ENCODE data around the gene SGSM2. TPM values are rescaled to one million over a fixed set of nuclear protein-coding genes. Genes with fewer than 3 reads are reported as not detected.

SGSM2 gene
- total RNA-seq, 2 experiments from 2014 or later = 116 to 131 TPM

DNA sequence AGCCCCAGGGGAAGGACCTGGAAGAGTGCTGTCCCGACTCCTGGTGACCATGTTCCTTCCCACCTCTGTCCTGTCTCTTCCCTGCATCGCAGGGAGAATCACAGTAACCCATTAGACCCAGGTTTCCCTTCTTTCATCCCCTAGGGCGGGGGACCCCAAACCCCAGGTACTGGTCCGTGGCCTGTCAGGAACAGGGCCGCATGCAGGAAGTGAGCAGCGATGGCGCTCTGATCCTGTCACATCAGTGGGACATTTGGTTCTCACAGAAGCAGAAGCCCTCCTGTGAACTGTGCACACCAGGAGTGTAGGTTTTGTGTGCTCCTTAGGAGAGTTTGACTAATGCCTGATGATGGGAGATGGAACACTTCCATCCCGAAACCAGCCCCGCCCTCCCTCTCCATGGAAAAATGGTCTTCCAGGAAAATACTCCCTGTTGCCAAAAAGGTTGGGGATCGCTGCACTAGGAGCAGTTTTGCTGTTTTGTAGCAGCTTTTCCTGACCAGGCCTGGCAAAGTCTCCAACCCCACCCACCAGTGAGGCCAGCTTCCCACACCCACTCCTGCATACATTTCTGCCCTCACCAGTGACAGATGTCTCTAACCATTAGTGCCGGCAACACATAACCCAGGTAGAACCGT lies 53.0 kb downstream of the SGSM2 start:
- Mint-ChIP-seq H3K36me3 (peaks cover 13% of the 10 kb centered on the region), H3K27ac (no peak overlapping the region), H3K27me3 (no peaks in the 10 kb centered on the region), H3K4me1 (peaks cover 30% of the 10 kb centered on the region), H3K9me3 (no peaks in the 10 kb centered on the region), H3K4me3 (no peak overlapping the region)
- POLR2A ChIA-PET = interaction anchor here (0.6 to 3.9 kb wide), 4 partner anchors 9 to 206 kb away, joined by 4 to 73 read pairs (median 5); partner anchors contain the start of genes MNT, SGSM2 and TSR1
- DNase-seq (no peak), ATAC-seq (ENCODE audit: low read depth) (no peak)

DNA sequence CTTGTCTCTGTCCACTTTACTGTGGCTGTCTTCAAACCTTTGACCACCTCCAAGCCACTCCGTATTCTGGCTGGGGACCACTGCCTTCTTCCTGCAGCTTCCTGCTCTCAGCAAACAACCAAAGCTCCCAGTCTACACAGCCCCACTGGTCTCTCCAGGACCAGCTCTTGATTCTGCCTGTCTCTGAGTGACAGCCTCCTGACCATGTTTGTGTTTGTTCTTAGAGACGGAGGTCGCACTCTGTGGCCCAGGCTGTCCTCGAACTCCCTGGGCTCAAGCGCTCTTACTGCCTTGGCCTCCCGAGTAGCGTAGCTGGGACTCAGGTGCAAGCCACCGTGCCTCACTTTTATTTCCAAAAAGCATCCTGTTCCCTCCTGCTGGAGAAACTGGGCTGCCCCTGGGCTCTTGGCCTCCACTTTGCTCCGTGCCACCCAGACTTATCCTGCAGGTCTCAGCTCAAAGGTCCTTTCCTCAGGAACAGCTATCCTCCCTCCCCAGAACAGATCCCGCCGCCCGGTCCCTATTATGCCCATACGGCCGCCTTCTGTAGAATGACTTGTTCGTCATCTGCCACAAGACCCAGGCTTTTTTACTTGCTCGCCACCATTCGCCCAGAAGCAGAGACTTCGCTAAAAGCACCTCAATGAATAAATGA lies 54.4 kb downstream of the SGSM2 start:
- no peak for DNase-seq
- POLR2A ChIA-PET = interaction anchor here (1.0 to 3.9 kb wide), 8 partner anchors 8 to 55 kb away, joined by 3 to 73 read pairs (median 8); partner anchors contain the start of genes MNT, SGSM2 and TSR1
- Mint-ChIP-seq H3K4me1 (peaks cover 34% of the 10 kb centered on the region), H3K4me3 (peak overlapping the region; percentile 93), H3K27ac (peak overlapping the region; percentile 95), H3K27me3 (no peaks in the 10 kb centered on the region), H3K36me3 (peaks cover 13% of the 10 kb centered on the region), H3K9me3 (no peaks in the 10 kb centered on the region)
- ATAC-seq (ENCODE audit: low read depth) = no peak

DNA sequence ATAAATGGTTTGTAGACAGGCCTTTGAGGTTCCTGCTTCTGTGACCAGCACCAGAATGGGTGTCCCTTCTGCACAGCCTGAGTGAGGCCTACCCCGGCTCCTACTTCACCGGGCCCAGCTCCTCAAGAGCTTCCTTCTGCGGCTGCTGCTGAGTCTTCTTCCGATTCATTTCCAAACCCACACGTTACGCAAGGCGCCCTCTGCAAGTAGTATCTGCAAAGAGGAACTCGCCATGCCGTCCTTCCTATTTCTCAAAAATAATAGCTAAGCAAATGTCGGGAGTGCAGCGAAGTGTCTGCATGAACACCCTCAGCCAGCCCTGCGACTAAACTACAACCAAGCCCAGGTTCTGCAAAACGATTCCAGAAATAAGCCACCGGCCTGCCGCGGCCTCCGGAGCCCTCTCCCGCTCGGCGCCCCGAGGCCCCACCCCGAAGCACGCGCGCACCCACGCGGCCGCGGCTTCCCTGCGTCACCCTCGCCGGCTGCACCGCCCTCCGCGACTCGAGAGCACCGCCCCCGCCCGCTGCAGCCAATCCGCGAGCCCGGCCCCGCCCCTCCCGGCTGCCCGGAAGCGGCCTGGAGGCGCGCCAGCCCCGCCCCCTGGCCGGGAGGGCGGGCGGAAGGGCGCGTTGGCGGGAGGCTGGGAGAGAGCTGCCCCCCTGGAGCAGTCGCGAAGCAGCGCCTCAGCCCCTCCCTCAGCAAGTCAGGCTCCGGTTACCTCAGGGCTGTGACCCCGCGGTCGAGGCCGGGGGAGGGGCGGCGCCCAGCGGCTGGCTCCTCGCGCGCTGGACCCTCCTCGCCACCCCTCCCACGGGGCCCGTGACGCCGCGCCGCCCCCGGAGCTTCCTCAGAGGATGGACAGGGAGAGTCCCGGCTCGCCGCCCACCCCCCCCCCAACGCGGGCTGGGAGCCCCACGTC lies 55.2 kb downstream of the SGSM2 start:
- peak; percentile 55 for ATAC-seq (ENCODE audit: low read depth)
- peak overlapping the region; percentile 93 for H3K4me3 Mint-ChIP-seq
- peaks cover 40% of the 10 kb centered on the region for H3K4me1 Mint-ChIP-seq
- H3K27me3 Mint-ChIP-seq = no peaks in the 10 kb centered on the region
- H3K9me3 Mint-ChIP-seq = no peaks in the 10 kb centered on the region
- peak; percentile 100 for DNase-seq
- H3K36me3 Mint-ChIP-seq = peaks cover 13% of the 10 kb centered on the region
- POLR2A ChIA-PET = interaction anchor here (0.6 to 3.9 kb wide), 17 partner anchors 9 to 1750 kb away, joined by 3 to 73 read pairs (median 5); partner anchors contain the start of genes CYB5D2, HIC1, MNT and PAFAH1B1
- peak overlapping the region; percentile 95 for H3K27ac Mint-ChIP-seq

DNA sequence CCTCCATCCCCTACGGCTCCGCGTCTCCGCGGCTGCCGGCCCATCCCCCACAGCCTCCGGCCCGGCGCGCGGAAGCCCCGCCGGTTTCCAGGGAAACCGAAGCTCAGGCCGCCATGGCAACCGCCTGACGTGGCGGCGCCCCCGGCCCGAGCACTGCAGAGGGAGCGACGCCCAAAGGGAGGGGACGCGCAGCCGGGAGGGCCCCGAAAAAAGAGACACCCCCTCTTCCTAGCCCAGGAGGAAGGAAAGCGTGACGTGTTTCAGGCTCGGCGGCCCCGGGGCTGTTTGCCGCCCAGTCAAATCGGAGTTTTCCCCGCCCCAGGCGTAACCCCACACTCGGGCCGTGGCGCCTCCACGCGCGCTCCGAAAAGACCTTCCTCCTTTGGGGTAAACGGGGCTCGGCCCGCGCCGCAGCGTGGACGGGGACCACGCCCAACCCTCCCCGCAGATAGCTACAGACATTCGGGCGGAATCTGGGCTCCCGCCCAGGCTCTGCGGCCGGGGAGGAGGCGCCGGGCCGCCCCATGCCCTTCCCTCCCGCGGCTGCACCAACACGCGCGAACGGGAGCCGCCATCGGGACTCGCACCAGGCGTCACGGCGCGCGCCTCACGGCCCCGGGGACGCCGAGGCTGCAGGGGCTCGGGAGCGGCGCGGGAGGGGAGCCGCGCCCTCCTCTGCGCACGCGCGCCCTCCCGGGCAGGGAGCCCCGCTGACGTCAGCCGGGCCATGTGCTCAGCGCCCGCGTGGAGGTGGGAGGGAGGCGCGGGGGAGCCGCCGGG lies 56.1 kb downstream of the SGSM2 start:
- peak overlapping the region; percentile 90 for H3K27ac Mint-ChIP-seq

DNA sequence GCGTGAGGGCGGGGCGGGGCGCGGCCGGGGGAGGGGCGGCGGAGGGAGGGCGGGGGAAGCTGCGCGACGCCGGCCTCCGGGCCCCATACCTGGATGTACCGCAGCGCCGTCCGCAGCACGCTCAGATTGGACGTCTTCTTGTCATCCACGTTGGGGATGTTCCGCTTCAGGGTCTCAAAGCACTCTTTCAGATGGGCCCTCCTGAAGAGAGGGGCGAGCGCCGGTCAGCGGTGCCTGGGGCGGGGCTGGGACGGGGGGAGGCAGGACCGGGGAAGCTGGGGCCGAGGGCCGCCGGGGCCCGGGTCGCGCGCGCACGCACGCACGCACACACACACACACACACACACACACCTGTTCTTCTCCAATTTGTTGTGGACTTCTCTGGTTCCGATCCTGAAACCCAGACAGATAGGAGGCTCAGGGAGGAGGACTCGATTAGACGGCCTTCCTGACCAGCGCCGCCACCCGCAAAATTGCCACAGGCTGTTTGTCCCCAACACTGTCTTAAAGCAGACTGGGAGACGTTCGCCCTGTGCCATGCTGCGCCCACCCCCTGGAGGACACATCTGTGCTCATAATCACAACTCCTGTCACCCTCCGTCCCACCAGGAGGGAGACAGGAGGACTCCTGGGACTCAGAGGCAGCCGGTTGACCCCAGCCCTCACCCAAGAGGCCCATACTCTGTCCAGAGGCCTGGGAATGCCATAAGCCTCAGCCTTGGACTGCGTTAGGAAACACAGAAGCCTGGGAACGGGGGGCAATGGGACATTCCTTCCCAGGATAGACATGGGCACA lies 56.9 kb downstream of the SGSM2 start:
- Mint-ChIP-seq H3K4me1 (peaks cover 46% of the 10 kb centered on the region), H3K9me3 (no peaks in the 10 kb centered on the region), H3K36me3 (peaks cover 10% of the 10 kb centered on the region), H3K27me3 (no peaks in the 10 kb centered on the region), H3K4me3 (peak overlapping the region; percentile 79), H3K27ac (peak overlapping the region; percentile 78)
- DNase-seq = no peak
- ATAC-seq (ENCODE audit: low read depth) = no peak
- POLR2A ChIA-PET = interaction anchor here (0.6 to 3.9 kb wide), 9 partner anchors 8 to 1749 kb away, joined by 3 to 73 read pairs (median 5); partner anchors contain the start of genes CYB5D2, MNT, SMG6 and SRR

More for the DNA sequence above, 56.1 kb downstream of the SGSM2 start:
- no peaks in the 10 kb centered on the region for H3K9me3 Mint-ChIP-seq
- H3K4me3 Mint-ChIP-seq = peak overlapping the region; percentile 81
- DNase-seq (peak; percentile 95), ATAC-seq (ENCODE audit: low read depth) (peak; percentile 52)
- H3K27me3 Mint-ChIP-seq = no peaks in the 10 kb centered on the region
- peaks cover 46% of the 10 kb centered on the region for H3K4me1 Mint-ChIP-seq
- POLR2A ChIA-PET = interaction anchor here (0.6 to 3.9 kb wide), 16 partner anchors 9 to 1750 kb away, joined by 3 to 73 read pairs (median 4); partner anchors contain the start of genes CYB5D2, HIC1, MNT and PAFAH1B1
- peaks cover 11% of the 10 kb centered on the region for H3K36me3 Mint-ChIP-seq

DNA sequence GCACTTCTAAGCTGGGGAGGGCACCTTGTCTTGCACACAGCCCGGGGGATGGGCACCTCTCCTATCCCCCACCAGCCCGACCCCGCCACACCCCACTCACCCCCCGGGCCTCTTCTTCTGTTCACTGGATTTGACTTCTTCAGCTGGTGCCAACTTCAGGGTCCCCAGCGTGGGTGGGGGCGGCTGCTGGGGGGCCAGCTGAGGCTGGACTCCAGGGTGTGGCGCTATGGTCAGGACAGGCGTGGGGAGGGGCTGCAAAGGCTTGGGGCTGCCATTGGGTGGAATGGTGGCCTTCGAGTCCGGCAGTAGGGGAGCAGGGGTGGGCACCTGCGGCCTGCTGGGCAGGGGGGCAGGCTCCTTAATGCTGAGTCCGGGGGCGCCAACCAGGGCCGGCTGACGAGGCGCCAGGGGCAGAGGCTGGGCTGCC lies 57.5 kb downstream of the SGSM2 start:
- Mint-ChIP-seq H3K36me3 (peaks cover 8% of the 10 kb centered on the region), H3K4me1 (peaks cover 45% of the 10 kb centered on the region), H3K4me3 (no peak overlapping the region), H3K27ac (peak overlapping the region; percentile 21), H3K9me3 (no peaks in the 10 kb centered on the region), H3K27me3 (no peaks in the 10 kb centered on the region)
- DNase-seq = no peak
- ATAC-seq (ENCODE audit: low read depth) = no peak
- POLR2A ChIA-PET = no interaction called here

DNA sequence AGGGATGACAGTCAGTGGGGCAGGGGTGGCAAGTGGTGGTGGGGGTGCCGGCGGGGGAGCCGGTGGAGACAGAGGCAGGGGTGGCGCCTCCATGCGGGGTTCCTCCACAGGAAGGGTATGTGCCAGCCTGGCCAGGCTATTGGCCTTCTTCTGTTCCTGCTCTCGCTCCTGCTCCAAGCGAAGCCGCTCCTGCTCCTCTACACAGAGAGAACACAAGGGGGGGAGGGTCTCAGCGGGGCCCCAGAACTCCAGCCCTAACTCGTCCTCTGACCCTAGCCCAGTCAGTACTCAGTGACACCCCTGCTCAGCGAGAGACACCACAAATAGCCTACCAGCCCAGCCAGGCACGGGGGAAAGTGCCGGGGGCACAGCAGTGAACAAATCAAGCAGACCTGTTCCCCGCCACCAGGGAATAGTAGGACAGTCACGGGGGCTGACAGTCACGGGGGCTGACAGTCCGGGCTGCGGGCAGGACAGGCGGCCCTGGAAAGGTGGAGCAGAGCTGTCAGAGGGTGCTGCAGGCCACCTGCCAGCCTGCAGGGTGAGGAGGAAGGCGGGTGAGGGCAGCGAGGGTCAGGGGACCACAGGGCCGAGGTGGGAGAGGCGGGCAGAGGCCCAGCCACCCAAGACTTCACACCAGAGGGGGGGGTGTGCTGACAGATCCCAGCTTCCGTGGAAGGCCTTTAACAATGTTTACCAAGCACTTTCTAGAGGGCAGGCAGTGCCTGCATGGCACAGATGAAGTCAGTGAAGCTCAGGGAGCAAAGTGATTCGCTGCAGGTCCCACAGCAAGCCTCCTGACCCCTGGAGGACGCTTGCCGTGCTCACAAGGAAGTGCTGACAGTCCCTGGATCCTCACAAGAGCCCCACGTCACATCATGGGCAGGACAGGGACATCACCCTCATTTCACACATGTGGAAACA lies 58.2 kb downstream of the SGSM2 start:
- Mint-ChIP-seq H3K36me3 (peaks cover 8% of the 10 kb centered on the region), H3K4me3 (peak overlapping the region; percentile 66), H3K27me3 (no peaks in the 10 kb centered on the region), H3K4me1 (peaks cover 44% of the 10 kb centered on the region), H3K9me3 (no peaks in the 10 kb centered on the region), H3K27ac (peak overlapping the region; percentile 76)
- POLR2A ChIA-PET = no interaction called here
- no peak for DNase-seq
- ATAC-seq (ENCODE audit: low read depth) = no peak

DNA sequence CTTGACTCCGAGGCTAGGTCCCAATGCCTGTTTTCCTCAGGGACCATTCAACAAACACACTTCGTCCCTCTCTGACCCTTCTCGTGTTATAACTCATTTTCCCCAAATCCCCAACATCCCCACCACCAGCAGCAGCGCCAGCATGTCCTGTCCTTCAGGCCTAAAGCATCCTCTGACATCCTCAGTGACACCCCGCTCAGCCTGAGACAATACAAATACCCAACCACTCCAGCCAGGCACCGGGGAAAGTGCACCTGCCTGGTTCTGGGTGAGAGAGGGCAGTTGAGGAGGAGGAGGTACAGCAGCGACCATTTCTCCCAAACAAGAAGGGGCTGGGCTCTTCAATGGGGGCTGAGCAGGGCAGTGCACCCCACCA lies 58.9 kb downstream of the SGSM2 start:
- no peak for ATAC-seq (ENCODE audit: low read depth)
- POLR2A ChIA-PET = no interaction called here
- Mint-ChIP-seq H3K4me1 (peaks cover 41% of the 10 kb centered on the region), H3K36me3 (peaks cover 8% of the 10 kb centered on the region), H3K4me3 (peak overlapping the region; percentile 66), H3K9me3 (no peaks in the 10 kb centered on the region), H3K27me3 (no peaks in the 10 kb centered on the region), H3K27ac (peak overlapping the region; percentile 76)
- no peak for DNase-seq

DNA sequence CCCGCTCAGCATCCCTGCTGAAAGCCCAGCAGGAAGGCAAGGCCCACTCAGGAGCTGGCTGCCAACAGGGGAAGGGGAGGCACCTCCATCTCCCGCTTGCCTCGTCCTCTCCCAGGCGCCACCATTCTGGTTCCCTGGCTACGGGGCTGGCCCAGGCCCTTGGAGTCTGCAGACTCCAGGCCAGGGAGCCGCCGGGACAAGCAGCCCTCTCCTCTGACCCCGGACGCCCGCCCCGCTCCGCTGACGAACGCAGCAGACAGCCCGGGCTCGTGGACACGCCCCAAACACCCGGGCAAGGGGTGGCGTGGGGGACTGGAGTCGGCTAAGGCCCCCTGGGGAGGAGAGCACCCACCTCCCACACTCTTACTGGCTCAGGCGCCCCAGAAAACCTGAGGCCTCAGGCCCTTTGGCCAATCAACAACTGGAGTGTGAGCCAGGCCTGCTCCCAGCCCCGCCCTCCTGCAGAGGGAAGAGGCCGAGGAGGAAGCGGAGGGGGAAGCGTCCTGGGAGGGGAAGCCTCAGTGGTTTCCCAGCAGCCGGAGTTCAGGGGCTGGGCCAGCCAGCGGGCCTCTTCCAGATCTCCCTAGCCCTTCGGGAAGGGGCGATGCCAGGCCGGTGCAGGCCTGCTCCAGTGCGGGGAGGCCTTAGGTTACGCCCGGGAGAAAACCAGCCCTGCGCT lies 59.4 kb downstream of the SGSM2 start:
- H3K36me3 Mint-ChIP-seq = peaks cover 5% of the 10 kb centered on the region
- H3K27me3 Mint-ChIP-seq = no peaks in the 10 kb centered on the region
- peak overlapping the region; percentile 76 for H3K27ac Mint-ChIP-seq
- DNase-seq = peak; percentile 81
- peaks cover 39% of the 10 kb centered on the region for H3K4me1 Mint-ChIP-seq
- POLR2A ChIA-PET = interaction anchor here (4.2 kb wide), 1 partner anchor 14 kb away, joined by 20 read pairs; no protein-coding TSS in a partner anchor
- H3K9me3 Mint-ChIP-seq = no peaks in the 10 kb centered on the region
- ATAC-seq (ENCODE audit: low read depth) = peak; percentile 9
- peak overlapping the region; percentile 66 for H3K4me3 Mint-ChIP-seq

DNA sequence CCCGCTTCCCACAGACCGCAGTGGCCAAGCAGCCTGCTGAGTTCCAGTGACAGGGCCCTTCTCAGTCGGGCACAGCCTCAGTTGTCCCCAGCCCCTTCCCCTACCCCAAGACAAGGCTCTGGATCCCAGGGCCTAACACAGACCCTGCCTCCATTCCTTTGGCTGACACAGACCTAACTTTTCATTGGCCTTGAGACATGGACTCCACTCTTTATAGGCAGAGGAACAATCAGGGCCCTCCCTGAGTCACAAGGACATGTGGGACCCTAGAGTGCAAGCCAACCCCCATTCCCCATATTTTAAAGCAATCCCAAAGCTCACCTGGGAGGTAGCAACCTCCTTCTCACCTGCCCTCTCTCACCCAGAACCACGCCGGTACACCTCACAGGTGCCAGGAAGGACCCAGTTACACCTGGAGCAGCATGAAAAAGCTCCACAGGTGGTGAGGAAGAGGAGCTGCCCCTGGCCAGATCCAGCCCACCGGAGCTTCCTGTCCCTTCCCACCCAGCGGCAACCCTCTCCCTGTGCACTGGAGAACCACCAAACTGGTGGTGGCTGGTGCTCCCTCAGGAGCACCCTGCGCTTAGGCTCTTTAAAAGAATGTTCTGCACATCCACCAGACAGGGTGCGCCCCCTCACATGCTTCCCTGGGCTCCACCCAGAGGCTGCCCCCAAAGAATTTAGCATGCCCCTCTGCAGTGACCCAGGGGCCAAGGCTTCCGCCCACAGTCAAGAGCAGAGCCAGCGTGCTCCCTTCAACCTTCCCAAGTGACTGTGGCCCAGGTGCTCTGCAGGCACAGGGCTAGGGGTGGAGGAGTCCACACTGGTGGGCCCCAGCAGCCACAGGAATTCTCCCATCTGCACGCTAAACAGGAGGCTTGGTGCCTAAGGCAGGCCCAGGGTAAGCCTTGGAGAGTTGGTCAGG lies 60.2 kb downstream of the SGSM2 start:
- peak overlapping the region; percentile 93 for H3K4me3 Mint-ChIP-seq
- no peak for ATAC-seq (ENCODE audit: low read depth)
- no peaks in the 10 kb centered on the region for H3K9me3 Mint-ChIP-seq
- peaks cover 37% of the 10 kb centered on the region for H3K4me1 Mint-ChIP-seq
- H3K27ac Mint-ChIP-seq = peak overlapping the region; percentile 76
- no peak for DNase-seq
- H3K27me3 Mint-ChIP-seq = no peaks in the 10 kb centered on the region
- no peaks in the 10 kb centered on the region for H3K36me3 Mint-ChIP-seq
- POLR2A ChIA-PET = interaction anchor here (0.5 to 4.2 kb wide), 2 partner anchors 15 to 431 kb away, joined by 3 to 20 read pairs; no protein-coding TSS in a partner anchor

Measured in activated naive CD8-positive, alpha-beta T cell treated with anti-CD3 and anti-CD28 coated beads, Interleukin-2, amount 10 ng/mL, durations not matched to agents 7 days and 5 days (primary cell).